Measurements from ENCODE around the gene TOR1AIP1.

The TOR1AIP1 gene

GRCh38 chr1:179883040-179883744 is 1.1 kb downstream of the TOR1AIP1 start:
- DNase-seq: no peak

DNA sequence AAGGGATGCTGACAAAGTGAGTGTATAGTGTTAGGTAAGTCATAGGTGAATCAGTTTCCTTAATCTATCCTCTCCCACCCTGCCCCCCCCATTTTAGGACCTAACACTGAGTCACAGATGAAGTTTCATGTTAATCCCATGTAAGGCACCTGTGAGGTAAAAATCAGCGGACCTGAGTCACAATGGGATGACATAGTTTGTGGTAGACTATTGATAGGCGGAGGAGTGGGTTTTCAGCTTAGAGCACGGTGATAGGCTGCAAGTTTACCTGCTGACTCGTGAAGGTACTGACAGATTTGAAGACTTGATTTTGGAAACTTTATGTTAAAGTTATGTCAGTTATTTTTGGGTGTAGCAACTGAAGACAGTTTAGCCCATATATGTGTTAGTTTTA is 1.7 kb downstream of the TOR1AIP1 start:
- DNase-seq: no peak

DNA sequence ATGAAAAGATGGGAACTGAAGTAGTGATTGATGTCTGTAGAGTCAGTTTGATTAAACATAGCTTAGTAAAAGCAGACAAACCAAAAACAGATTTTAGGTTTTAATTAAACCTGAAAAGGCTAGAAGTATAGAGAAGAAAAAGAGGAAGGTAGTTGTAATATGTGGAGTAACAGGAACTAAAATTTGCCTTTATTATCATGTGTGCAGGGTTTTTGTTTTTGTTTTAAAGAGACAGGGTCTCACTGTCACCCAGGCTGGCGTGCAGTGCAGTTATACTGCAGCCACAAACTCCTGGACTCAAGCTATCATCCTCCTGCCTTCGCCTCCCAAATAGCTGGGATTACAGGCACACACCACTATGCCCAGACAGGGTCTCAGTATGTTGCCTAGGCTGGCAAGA is 6.0 kb downstream of the TOR1AIP1 start:
- DNase-seq: no peak

GRCh38 chr1:179889589-179889988 is 7.5 kb downstream of the TOR1AIP1 start:
- no peak for DNase-seq

- DNase-seq: no peak
Observed at GRCh38 chr1:179910934-179911333, 28.8 kb downstream of the TOR1AIP1 start.

GRCh38 chr1:179911812-179912211 is 29.7 kb downstream of the TOR1AIP1 start:
- DNase-seq: no peak

GRCh38 chr1:179917601-179918429 is 35.7 kb downstream of the TOR1AIP1 start:
- DNase-seq: no peak

- DNase-seq: no peak
Observed at GRCh38 chr1:179921472-179921871, 39.4 kb downstream of the TOR1AIP1 start.

DNA sequence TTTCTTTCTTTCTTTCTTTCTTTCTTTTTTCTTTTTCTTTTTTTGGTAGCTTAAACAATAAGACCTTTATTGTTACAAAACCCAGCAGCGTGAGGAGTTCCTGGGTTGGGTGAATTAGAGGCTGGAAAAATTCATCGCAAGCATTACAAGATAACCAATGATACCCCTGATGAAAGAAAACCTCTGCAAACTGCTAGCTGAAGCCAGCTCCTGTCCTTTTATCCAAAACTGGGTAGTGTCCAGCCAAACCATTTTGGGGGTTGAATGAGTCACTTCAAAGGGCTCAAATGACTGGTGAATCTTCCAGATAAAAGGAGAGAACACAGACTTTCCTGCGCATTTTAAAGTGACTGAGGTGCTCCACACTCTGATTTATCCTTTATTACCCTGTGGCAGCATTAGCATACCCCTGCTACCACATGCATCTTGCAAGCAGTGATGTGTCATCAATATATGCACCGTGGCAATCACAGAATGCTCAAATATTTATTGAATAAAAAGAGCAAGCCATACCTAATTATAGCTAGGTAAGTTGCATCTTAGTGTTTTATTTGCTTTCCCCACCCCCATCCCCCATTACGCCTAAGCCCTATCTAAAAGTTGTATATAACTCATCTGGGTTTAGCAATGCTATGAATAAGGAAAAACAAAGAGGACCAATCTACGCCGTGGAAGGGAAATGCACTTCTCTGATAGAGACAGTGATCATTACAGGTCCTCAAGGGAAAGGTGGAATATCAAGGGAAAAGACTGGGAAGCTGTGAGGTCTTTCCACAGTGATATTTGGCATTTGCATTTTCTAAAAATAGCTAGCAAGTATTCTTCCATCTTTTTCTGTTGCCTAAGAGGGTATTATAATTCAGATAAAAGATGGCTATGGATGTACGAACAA is 40.1 kb downstream of the TOR1AIP1 start:
- no peak for DNase-seq

- DNase-seq: no peak
Observed at GRCh38 chr1:179923029-179923428, 40.9 kb downstream of the TOR1AIP1 start.

DNA sequence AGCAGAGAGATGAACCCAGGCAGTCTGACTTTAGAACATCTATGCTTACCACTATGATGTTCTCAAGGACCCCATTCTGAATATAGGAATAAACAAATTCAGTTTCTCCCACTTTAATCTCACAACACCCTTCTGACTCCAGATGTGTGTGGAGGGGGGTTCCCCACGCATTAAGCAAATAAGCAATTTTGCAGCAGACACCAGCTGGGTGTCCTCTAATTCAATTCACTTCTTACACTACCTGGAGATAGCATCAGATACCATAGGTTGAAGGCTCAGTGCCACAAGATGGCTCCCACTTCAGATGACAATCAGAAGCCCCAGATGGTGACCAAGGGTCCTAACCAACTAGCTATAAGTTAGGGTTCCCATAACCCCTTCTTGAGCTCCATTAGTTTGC is 42.2 kb downstream of the TOR1AIP1 start:
- no peak for DNase-seq

- DNase-seq: no peak
Observed at GRCh38 chr1:179925302-179925701, 43.2 kb downstream of the TOR1AIP1 start.

DNA sequence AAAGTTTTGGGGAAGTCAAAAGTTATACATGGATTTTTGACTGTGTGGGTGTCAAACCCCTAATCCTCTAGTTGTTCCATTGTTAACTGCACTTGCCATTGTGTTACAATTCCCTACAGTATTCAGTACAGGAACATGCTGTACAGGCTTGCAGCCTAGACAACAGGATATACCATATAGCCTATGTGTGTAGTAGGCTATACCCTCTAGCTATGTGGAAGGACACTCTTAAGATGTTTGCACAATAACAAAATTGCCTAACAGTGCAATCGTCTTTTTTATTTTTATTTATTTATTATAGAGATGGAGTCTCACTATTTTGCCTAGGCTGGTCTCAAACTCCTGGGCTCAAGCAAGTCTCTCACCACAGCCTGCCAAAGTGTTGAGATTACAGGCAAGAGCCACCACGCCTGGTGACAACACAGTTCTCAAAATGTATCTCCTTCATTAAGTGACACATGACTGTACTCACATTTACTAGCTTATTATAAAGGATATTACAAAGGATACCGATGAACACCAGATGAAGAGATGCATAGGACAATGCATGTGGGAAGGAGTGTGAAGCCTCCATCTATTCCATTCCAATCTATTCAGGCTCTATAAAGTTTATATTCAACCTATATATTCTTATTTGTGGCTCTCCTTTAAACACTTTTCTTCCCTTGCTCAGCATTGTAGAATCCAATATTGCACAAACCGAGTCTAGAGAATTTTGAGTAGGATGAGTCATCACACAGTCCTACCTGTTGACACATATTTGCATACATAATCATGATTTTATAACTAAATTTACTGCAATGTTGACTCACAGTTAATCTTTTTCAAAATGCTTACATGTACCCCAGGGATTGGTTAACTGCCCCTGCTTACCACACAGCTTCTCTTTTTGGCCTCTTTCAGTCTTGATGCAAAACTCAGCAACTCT is 44.1 kb downstream of the TOR1AIP1 start:
- peak; percentile 70 for DNase-seq

DNA sequence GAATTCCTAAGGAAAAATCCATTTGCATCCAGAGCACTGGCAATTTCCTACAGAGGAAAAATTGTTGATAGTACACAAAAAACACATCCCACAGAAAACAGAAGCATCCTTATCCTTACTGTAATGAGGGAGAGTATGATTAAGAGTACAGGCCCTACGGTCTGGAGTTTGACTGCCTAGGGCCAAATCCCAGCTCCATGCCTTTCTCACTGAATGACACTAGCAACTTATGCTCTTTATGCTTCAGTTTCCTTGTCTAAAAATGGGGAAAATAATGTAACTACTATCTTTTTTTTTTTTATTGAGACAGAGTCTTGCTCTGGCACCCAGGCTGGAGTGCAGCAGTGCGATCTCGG is 44.7 kb downstream of the TOR1AIP1 start:
- DNase-seq: no peak

DNA sequence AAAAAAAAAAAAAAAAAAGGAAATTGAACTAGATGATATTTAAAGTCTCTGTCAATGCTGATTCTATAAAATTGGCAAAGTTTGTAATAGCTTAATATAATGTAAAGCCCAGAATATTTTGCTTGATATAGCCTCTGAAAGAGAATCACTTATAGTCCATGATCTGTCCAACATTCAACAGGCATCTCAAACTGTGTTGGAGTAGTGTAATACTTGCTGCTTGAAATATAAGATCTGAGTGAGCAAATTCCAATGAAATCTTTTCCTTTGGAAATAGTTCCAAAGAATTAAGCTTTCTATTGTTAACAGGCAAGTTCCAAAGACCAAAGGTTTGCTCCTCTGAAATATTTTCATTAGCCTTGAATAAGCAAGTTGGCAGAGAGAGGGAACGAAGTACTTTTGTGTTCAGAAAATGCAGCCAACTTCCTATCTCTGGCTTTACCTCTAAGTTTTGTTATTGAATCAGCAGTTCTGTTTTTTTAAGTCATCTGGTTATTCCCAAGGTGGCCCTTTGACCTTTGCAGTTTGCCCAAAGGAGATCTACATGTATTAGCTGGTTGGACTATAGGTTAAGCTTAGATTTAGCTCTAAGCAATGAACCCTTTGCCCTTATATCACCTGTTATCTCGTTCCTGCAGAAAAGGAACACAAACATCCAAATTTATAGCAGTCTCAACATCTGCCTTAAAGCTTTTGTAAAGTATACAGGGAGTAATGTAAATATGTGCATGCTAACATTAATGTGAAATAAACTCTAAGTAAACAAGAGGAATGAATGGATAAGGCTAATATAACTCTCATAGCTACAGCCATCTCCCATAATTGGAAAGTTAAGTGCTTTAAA is 48.1 kb downstream of the TOR1AIP1 start:
- no peak for DNase-seq

GRCh38 chr1:179930867-179931266 is 48.8 kb downstream of the TOR1AIP1 start:
- DNase-seq: no peak

DNA sequence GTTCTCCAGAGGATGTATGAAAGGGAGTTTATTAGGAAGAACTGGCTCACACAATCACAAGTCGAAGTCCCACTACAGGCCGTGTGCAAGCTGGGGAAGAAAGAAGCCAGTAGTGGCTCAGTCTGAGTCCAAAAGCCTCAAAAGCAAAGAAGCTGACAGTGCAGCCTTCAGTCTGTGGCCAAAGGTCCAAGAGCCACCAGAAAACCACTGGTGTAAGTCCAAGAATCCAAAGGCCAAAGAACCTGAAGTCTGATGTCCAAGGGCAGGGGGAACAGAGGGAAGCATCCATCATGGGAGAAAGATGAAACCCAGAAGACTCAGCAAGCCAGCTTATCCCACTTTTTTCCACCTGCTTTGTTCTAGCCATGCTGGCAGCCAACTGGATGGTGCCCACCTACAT is 51.1 kb downstream of the TOR1AIP1 start:
- no peak for DNase-seq

GRCh38 chr1:179935909-179936496 is 53.9 kb downstream of the TOR1AIP1 start:
- DNase-seq: no peak

DNA sequence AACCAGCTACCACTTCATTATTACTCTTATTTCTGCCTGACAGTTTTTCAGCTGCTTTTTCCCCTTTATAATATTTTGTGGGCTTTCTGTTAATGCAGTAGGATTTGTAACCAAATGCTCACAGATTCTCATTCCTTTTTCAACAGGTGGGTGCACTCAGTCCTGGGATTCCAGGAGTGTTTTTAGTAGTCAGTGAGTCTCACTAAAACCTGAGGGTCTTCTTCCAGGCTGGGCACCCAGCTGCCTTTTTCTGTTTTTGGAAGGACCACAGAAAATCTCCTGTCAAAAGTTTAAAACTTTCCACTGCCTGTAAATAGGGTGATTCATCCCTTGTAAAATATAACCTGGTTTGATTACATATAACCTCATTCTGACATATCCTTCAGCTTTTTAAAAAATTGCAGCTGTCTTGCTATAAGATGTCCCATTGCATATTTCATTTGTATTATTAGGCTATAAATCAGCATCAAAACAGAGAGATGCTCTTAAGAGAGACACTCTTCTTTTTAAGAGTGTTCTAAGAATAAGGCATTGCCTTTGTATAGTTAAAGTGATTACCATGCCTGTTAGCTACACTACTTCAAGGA is 55.7 kb downstream of the TOR1AIP1 start:
- DNase-seq: no peak

DNA sequence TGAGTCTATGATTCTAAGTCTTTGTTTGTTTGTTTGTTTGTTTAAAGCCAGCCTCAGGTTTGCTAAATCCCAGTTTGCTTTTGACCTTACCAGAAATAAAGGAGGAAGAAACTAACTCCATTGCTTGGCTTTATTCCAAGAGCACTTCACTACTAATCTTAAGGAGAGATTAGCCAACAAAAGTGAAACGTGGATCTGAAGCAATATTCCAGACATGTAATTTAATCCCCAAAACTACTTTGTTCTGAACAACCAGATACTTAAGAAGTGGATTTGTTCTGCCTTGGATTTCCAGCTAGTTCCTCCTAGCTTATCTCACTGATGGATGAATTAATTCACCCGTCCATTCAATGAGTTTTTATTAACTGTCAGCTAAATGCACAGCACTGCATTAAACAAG is 56.7 kb downstream of the TOR1AIP1 start:
- no peak for DNase-seq

DNA sequence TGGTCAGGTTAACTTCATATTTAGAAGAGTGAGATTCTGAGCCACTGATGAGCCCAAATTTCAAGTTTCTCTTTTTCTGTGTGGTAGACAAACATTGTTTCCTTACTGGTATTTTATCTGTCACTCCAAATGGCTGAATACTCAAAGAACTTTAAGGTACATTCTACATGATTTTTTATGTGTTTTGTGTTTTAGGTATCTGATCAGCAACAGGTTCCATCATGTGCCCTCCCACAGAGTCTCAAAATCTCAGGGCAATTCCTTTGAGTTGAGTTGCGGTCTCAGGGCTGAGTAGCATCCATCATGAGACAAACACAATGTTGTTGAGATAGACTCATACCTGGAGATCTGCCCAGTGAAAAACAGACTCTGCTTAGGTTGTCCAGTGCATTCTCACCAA is 57.9 kb downstream of the TOR1AIP1 start:
- no peak for DNase-seq
